HepG2 (cell line): ENCODE results near the gene MICA. TPM values are rescaled to one million over a fixed set of nuclear protein-coding genes. Genes with fewer than 3 reads are reported as not detected.

Experiments
- AGO1 ChIP-seq: fragments of 200-400 bp; formaldehyde crosslinking; IDR thresholded peaks from 2 replicates; pipeline ENCODE4 v1.6.1; 2017; ENCODE audit warnings: mild to moderate bottlenecking, low read depth, low read length, moderate library complexity; ENCODE audit not compliant: poor library complexity, severe bottlenecking
- ARID2 ChIP-seq: sonication (generic); formaldehyde crosslinking; IDR thresholded peaks from 2 replicates; pipeline ENCODE4 v1.8.1; 2022; ENCODE audit warnings: mild to moderate bottlenecking, missing genetic modification reagents, borderline replicate concordance
- DR1 ChIP-seq: sonication (generic); formaldehyde crosslinking; IDR thresholded peaks from 2 replicates; pipeline ENCODE4 v1.8.0; 2021; ENCODE audit warnings: mild to moderate bottlenecking, missing genetic modification reagents, inconsistent platforms
- GABPA ChIP-seq, 2 experiments: IDR thresholded peaks; 2 replicates each; pipeline ENCODE4 v1.6.1; 2011 to 2016; ENCODE audit warnings: low read depth in 2 of 2, low read length in 1 of 2, missing biosample characterization in 1 of 2, missing genetic modification characterization in 1 of 2
- GZF1 ChIP-seq: sonication (generic); formaldehyde crosslinking; IDR thresholded peaks from 2 replicates; pipeline ENCODE4 v1.5.1; 2020; ENCODE audit warnings: mild to moderate bottlenecking, missing genetic modification reagents
- HNRNPL ChIP-seq: fragments of 200-400 bp; formaldehyde crosslinking; IDR thresholded peaks from 2 replicates; pipeline ENCODE4 v1.6.1; 2017; ENCODE audit warnings: mild to moderate bottlenecking, low read depth, low read length
- KDM4B ChIP-seq: sonication (generic); formaldehyde crosslinking; IDR thresholded peaks from 2 replicates; pipeline ENCODE4 v1.4.0; 2020; ENCODE audit warnings: missing genetic modification reagents
- KLF9 ChIP-seq: IDR thresholded peaks from 2 replicates; pipeline ENCODE4 v1.6.1; 2016; ENCODE audit warnings: low read depth
- NCOA2 ChIP-seq: sonication (generic); formaldehyde crosslinking; IDR thresholded peaks from 2 replicates; pipeline ENCODE4 v1.8.0; 2022; ENCODE audit warnings: inconsistent platforms
- NKX3-1 ChIP-seq: sonication (generic); formaldehyde crosslinking; IDR thresholded peaks from 2 replicates; pipeline ENCODE4 v1.5.0; 2020; ENCODE audit warnings: missing genetic modification reagents
- PCBP2 ChIP-seq: fragments of 200-400 bp; formaldehyde crosslinking; optimal IDR thresholded peaks from 2 replicates; pipeline ENCODE3; 2018; ENCODE audit warnings: low read length, low read depth; ENCODE audit not compliant: poor library complexity, severe bottlenecking
- RAD21 ChIP-seq: fragments of 450-650 bp; formaldehyde crosslinking; IDR thresholded peaks from 2 replicates; pipeline ENCODE4 v1.5.0; 2020; ENCODE audit warnings: mild to moderate bottlenecking
- RARG ChIP-seq: sonication (generic); formaldehyde crosslinking; IDR thresholded peaks from 2 replicates; pipeline ENCODE4 v1.4.0; 2020; ENCODE audit warnings: low read depth, mild to moderate bottlenecking, missing genetic modification reagents
- SKI ChIP-seq: fragments of 450-650 bp; IDR thresholded peaks from one replicate; pipeline ENCODE4 v1.6.1; 2018; ENCODE audit warnings: mild to moderate bottlenecking; ENCODE audit not compliant: partially characterized antibody
- SMC3 ChIP-seq: IDR thresholded peaks from 2 replicates; pipeline ENCODE4 v1.6.1; 2011; ENCODE audit warnings: low read length, improper control_type of control experiment
- SP4 ChIP-seq: sonication (generic); formaldehyde crosslinking; IDR thresholded peaks from 2 replicates; pipeline ENCODE4 v1.8.1; 2023; ENCODE audit warnings: mild to moderate bottlenecking, missing genetic modification reagents
- ZNF564 ChIP-seq: sonication (generic); formaldehyde crosslinking; IDR thresholded peaks from 2 replicates; pipeline ENCODE4 v1.8.1; 2023; ENCODE audit warnings: mild to moderate bottlenecking, missing genetic modification reagents
- ZNF589 ChIP-seq: sonication (generic); formaldehyde crosslinking; conservative IDR thresholded peaks from 2 replicates; pipeline ENCODE4 v1.8.0; 2022; ENCODE audit warnings: mild to moderate bottlenecking, moderate library complexity, missing genetic modification reagents
- ZNF713 ChIP-seq: sonication (generic); formaldehyde crosslinking; IDR thresholded peaks from 2 replicates; pipeline ENCODE4 v1.4.0; 2020; ENCODE audit warnings: mild to moderate bottlenecking, missing genetic modification reagents
- ZNF850 ChIP-seq: sonication (generic); formaldehyde crosslinking; conservative IDR thresholded peaks from 2 replicates; pipeline ENCODE4 v1.9.0; 2021; ENCODE audit warnings: mild to moderate bottlenecking, missing genetic modification reagents
- polyA plus RNA-seq, 8 experiments: library from polyadenylated mRNA; depleted of rRNA in 3 of 8; stranded (reverse) in 7 of 8; unstranded in 1 of 8; fragments of >200 nt; fragmentation: Illumina TruSeq in 4 of 8; extraction: Trizol in 4 of 8; gene quantifications; 2 replicates each; pipeline versions ENCODE4 v1.2.1 to v1.2.3, GENCODE V29; 2011 to 2016; ENCODE audit warnings: low read depth in 4 of 8, missing spikeins in 1 of 8, mixed read lengths in 1 of 8; ENCODE audit not compliant: insufficient read depth in 1 of 8
- total RNA-seq, 5 experiments: library from RNA; depleted of rRNA; stranded (reverse); fragments of >200 nt; fragmentation: Illumina TruSeq; extraction: Trizol; gene quantifications; 2 replicates each; pipeline ENCODE4 v1.2.3, GENCODE V29; 2016; ENCODE audit warnings: low read depth in 1 of 5
- TF ChIP-seq, protein P1 (sequence below): sonication (generic); formaldehyde crosslinking; IDR thresholded peaks from 2 replicates; pipeline ENCODE4 v1.5.1; 2020; ENCODE audit warnings: missing genetic modification reagents, mild to moderate bottlenecking, borderline replicate concordance
- TF ChIP-seq, protein P2 (sequence below), 2 experiments: sonication (generic) in 1 of 2; formaldehyde crosslinking in 1 of 2; IDR thresholded peaks; 2 replicates each; pipeline versions ENCODE4 v1.6.1 to v1.9.0; 2014 to 2022; ENCODE audit warnings: antibody characterized with exemption in 1 of 2, borderline replicate concordance in 1 of 2, inconsistent platforms in 1 of 2, low read depth in 1 of 2, missing genetic modification reagents in 1 of 2

The MICA gene
- total and polyA plus RNA-seq, 2 of the 13 experiments (the other 11 are each of a cell fraction or from before 2014, with no cell fraction given), result 21.6 to 38.1 TPM

DNA sequence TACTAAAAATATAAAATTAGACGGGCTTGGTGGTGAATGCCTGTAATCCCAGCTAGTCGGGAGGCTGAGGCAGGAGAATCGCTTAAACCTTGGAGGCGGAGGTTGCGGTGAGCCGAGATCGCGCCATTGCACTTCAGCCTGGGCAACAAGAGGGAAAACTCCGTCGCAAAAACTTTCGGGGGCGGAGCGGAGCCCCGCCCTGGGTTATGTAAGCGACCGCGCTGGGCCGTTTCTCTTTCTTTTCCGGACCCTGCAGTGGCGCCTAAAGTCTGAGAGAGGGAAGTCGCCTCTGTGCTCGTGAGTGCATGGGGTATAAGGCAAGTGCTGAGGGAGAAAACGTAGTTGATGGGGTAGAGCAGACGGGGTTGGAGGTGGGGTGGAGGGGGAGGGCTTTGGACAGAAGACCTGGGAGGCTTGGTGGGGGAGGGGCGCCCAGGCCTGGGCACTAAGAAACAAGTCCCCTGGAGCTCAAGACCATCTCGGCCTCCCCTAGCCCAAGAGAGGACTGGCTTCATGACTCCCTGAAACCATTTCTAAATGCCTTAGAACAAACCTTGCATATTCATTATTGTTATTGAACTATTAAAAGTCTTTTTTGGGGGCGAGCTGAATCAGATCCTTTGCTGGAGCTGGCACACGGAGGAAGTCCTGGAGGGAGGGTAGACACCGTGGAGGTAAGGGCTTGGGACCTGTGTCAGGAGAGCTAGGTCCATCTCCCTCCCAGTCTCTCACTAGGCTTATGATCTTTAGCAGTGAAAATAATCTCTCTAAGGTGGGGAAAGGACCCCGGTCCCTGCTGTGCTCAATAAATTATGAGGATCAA, 2.7 kb upstream of the MICA start (continued):
- TF ChIP-seq, protein P1, sequence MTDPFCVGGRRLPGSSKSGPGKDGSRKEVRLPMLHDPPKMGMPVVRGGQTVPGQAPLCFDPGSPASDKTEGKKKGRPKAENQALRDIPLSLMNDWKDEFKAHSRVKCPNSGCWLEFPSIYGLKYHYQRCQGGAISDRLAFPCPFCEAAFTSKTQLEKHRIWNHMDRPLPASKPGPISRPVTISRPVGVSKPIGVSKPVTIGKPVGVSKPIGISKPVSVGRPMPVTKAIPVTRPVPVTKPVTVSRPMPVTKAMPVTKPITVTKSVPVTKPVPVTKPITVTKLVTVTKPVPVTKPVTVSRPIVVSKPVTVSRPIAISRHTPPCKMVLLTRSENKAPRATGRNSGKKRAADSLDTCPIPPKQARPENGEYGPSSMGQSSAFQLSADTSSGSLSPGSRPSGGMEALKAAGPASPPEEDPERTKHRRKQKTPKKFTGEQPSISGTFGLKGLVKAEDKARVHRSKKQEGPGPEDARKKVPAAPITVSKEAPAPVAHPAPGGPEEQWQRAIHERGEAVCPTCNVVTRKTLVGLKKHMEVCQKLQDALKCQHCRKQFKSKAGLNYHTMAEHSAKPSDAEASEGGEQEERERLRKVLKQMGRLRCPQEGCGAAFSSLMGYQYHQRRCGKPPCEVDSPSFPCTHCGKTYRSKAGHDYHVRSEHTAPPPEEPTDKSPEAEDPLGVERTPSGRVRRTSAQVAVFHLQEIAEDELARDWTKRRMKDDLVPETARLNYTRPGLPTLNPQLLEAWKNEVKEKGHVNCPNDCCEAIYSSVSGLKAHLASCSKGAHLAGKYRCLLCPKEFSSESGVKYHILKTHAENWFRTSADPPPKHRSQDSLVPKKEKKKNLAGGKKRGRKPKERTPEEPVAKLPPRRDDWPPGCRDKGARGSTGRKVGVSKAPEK, result no peak
- no peak for TF ChIP-seq ZNF589 (CRISPR knock-in tag)
- no peak for TF ChIP-seq ZNF850
- no peak for TF ChIP-seq PCBP2
- TF ChIP-seq KDM4B (CRISPR knock-in tag), result no peak
- peak; percentile 5; the same call in 1 of the 2 replicates for TF ChIP-seq SP4
- TF ChIP-seq HNRNPL, result no peak
- TF ChIP-seq SMC3, result no peak
- peak; percentile 42; the same call in 1 of the 2 replicates for TF ChIP-seq NKX3-1 (CRISPR knock-in tag)
- TF ChIP-seq ZNF564, result no peak
- no peak for TF ChIP-seq ARID2 (CRISPR knock-in tag)
- no peak for TF ChIP-seq NCOA2 (CRISPR knock-in tag)
- TF ChIP-seq SKI, result no peak
- peak; percentile 27; the same call in 1 of the 2 replicates for TF ChIP-seq RAD21 (CRISPR knock-in tag)
- TF ChIP-seq GZF1 (CRISPR knock-in tag), result no peak
- TF ChIP-seq, protein P2, sequence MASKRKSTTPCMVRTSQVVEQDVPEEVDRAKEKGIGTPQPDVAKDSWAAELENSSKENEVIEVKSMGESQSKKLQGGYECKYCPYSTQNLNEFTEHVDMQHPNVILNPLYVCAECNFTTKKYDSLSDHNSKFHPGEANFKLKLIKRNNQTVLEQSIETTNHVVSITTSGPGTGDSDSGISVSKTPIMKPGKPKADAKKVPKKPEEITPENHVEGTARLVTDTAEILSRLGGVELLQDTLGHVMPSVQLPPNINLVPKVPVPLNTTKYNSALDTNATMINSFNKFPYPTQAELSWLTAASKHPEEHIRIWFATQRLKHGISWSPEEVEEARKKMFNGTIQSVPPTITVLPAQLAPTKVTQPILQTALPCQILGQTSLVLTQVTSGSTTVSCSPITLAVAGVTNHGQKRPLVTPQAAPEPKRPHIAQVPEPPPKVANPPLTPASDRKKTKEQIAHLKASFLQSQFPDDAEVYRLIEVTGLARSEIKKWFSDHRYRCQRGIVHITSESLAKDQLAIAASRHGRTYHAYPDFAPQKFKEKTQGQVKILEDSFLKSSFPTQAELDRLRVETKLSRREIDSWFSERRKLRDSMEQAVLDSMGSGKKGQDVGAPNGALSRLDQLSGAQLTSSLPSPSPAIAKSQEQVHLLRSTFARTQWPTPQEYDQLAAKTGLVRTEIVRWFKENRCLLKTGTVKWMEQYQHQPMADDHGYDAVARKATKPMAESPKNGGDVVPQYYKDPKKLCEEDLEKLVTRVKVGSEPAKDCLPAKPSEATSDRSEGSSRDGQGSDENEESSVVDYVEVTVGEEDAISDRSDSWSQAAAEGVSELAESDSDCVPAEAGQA (IDR thresholded peaks at IDR 0.05; ENCODE audit: low read depth), result no peak
- TF ChIP-seq, protein P2 (CRISPR knock-in tag; IDR thresholded peaks at IDR 0.05; ENCODE audit: borderline replicate concordance), result 0 out of 2 replicates have a peak, but pooled peaks have one; percentile 20
- TF ChIP-seq ZNF713 (CRISPR knock-in tag), result no peak
- TF ChIP-seq RARG (CRISPR knock-in tag), result no peak
- TF ChIP-seq KLF9, result no peak
- TF ChIP-seq DR1 (CRISPR knock-in tag), result no peak
- no peak for TF ChIP-seq GABPA (IDR thresholded peaks at IDR 0.05; ENCODE audit: low read depth, low read length)
- no peak for TF ChIP-seq GABPA (CRISPR knock-in tag; IDR thresholded peaks at IDR 0.05; ENCODE audit: low read depth)
- TF ChIP-seq AGO1, result no peak
